Stimulated activated CD4-positive, alpha-beta T cell treated with anti-CD3 and anti-CD28 coated beads, Interleukin-4, amount 100 ng/mL, for 24 hours (primary cell): Measurements from ENCODE around the gene CCDC15.

ENCODE experiments used
- DNase-seq: peaks from one replicate; pipeline ENCODE4 v3.0.0-alpha.2; 2020

The CCDC15 gene

GRCh38 chr11:125069796-125070195 is 115.8 kb downstream of the CCDC15 start:
- DNase-seq = no peak

- DNase-seq = no peak
Measured at GRCh38 chr11:125070699-125071254, 116.8 kb downstream of the CCDC15 start.

- DNase-seq = no peak
Measured at GRCh38 chr11:125071435-125071834, 117.4 kb downstream of the CCDC15 start.

GRCh38 chr11:125071846-125072217 is 117.8 kb downstream of the CCDC15 start:
- no peak for DNase-seq

GRCh38 chr11:125072218-125072960 is 118.4 kb downstream of the CCDC15 start:
- no peak for DNase-seq

GRCh38 chr11:125072961-125073590 is 119.1 kb downstream of the CCDC15 start:
- no peak for DNase-seq

- DNase-seq = no peak
Measured at GRCh38 chr11:125073616-125074483, 119.8 kb downstream of the CCDC15 start.

- no peak for DNase-seq
Measured at GRCh38 chr11:125074511-125075241, 120.7 kb downstream of the CCDC15 start.

- DNase-seq = no peak
Measured at GRCh38 chr11:125075242-125075625, 121.2 kb downstream of the CCDC15 start.

- DNase-seq = no peak
Measured at GRCh38 chr11:125075900-125076317, 121.9 kb downstream of the CCDC15 start.

- DNase-seq = no peak
Measured at GRCh38 chr11:125076378-125076945, 122.5 kb downstream of the CCDC15 start.

GRCh38 chr11:125078016-125078415 is 124.0 kb downstream of the CCDC15 start:
- DNase-seq = no peak

- no peak for DNase-seq
Measured at GRCh38 chr11:125078516-125079140, 124.6 kb downstream of the CCDC15 start.

GRCh38 chr11:125079151-125079877 is 125.3 kb downstream of the CCDC15 start:
- no peak for DNase-seq

- no peak for DNase-seq
Measured at GRCh38 chr11:125079878-125080530, 126.0 kb downstream of the CCDC15 start.

- no peak for DNase-seq
Measured at GRCh38 chr11:125080531-125080911, 126.5 kb downstream of the CCDC15 start.

- no peak for DNase-seq
Measured at GRCh38 chr11:125081098-125081798, 127.2 kb downstream of the CCDC15 start.

- DNase-seq = no peak
Measured at GRCh38 chr11:125082040-125082439, 128.0 kb downstream of the CCDC15 start.

GRCh38 chr11:125082611-125083311 is 128.8 kb downstream of the CCDC15 start:
- no peak for DNase-seq
